AG09309 (cell line): ENCODE measurements around the gene KIF3B.

Experiments
- DNase-seq: peaks from one replicate; pipeline ENCODE4 v3.0.0-alpha.2; 2010; ENCODE audit warnings: low read depth
- H3K4me3 ChIP-seq: 2 replicates; pipeline ENCODE4 v1.5.1; 2011; ENCODE audit warnings: mild to moderate bottlenecking, low read depth, low read length, moderate library complexity; ENCODE audit not compliant: control insufficient read depth
- CTCF ChIP-seq: IDR thresholded peaks from 2 replicates; pipeline ENCODE4 v1.5.1; 2011; ENCODE audit warnings: mild to moderate bottlenecking, low read depth, low read length, inconsistent platforms; ENCODE audit not compliant: insufficient read depth, control insufficient read depth; ENCODE audit errors: missing control alignments

Gene KIF3B

GRCh38 chr20:32232326-32232886 is 45.0 kb upstream of the KIF3B start:
- no peak overlapping the region for H3K4me3 ChIP-seq
- TF ChIP-seq CTCF: no peak
- no peak for DNase-seq

- no peak for DNase-seq
- no peak overlapping the region for H3K4me3 ChIP-seq
- no peak for TF ChIP-seq CTCF
These were observed 44.2 kb upstream of the KIF3B start for GRCh38 chr20:32233286-32233685.

GRCh38 chr20:32234135-32234808 is 43.2 kb upstream of the KIF3B start:
- no peak for TF ChIP-seq CTCF
- no peak for DNase-seq
- H3K4me3 ChIP-seq: no peak overlapping the region

- no peak for DNase-seq
These were observed 42.0 kb upstream of the KIF3B start for GRCh38 chr20:32235331-32236047.

GRCh38 chr20:32236048-32236533 is 41.4 kb upstream of the KIF3B start:
- TF ChIP-seq CTCF: no peak
- H3K4me3 ChIP-seq: no peak overlapping the region
- DNase-seq: no peak

More at GRCh38 chr20:32235331-32236047, 42.0 kb upstream of the KIF3B start:
- TF ChIP-seq CTCF: no peak
- no peak overlapping the region for H3K4me3 ChIP-seq

GRCh38 chr20:32236819-32237218 is 40.6 kb upstream of the KIF3B start:
- TF ChIP-seq CTCF: no peak
- H3K4me3 ChIP-seq: no peak overlapping the region
- DNase-seq: no peak
